NCI-H1694 treated with DMSO at 0.1 percent for 48 hours (cell line): ENCODE data around the gene GRM5.
"Not testable (repeated sequence)": the region's sequence is repeated elsewhere in the genome, so short reads cannot be mapped to it uniquely, and the experiment has no call there.

Source experiments
- DNase-seq: peaks from one replicate; lab custom pipeline; 2025; lab: John Stamatoyannopoulos, UW

The GRM5 gene

DNA sequence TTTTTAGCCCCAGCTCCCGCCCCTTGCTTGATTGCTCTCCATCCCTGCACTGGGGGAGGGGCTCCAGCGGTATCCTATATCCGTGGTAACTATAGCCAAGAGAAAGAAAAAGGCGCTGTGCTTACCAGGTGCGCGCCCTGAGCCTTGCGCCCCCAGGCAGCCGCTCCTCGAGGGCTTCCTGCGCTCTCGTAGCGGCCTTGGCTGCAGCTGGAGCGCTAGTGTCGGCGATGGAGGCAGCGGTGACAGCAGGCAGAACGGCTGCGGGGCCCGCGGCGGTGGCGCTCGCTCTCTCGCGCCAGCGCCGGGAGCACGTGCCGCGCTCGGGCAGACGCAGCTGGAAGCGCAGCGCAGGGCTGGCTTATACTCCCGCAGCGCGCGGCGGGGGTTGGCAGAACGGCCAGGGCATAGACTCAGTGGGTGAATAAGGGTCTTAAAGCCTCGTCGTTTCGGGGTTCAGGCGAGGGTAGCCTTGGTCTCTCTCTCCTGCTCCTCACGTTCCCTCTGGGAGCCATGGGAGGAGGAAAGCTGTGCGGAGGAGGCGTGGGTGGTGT, at the start of gene GRM5:
TSS of gene GRM5 (minus strand) at position 332 of the 551 bp plus-strand sequence. CDS start 18,110 bp downstream, outside the sequence.
- DNase-seq, result not testable (repeated sequence)

DNA sequence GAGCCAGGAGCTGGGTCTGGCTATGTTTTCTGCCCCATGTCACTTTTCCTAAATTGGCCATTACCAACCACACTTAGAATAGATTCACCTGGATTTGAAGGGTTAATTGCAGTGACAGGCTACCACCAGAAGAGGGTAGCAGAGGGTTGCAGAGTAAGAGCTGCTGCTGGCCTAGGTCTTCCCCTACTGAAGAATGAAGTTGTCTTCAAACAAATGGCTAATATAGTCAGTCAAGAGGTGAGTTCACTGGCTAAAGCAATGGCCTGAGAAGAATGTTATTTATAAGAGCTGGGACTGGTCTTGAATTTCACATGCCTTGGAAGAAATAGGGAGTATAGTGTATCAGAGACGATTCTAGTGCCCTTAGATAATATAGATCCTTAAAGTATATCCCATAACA, 32.2 kb upstream of the GRM5 start:
- DNase-seq, result peak; percentile 1

DNA sequence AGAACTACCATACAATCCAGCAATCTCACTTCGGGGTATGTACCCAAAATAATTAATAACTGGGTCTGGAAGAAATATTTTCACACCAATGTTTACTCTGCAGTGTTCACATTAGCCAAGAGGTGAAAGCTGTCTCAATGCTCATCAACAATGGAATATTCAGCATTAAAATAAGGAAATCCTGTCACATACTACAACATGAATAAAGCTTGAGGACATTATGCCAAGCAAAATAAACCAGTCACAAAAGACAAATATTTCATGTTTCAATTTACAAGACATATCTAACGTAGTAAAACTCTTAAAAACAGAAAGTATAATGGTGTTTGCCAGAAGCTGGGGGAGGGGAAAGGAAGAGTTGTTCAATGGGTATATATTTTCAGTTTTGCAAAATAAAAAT, 28.0 kb upstream of the GRM5 start:
- not testable (repeated sequence) for DNase-seq

- not testable (repeated sequence) for DNase-seq
Measured at GRCh38 chr11:89084951-89085350, 19.2 kb upstream of the GRM5 start.

DNA sequence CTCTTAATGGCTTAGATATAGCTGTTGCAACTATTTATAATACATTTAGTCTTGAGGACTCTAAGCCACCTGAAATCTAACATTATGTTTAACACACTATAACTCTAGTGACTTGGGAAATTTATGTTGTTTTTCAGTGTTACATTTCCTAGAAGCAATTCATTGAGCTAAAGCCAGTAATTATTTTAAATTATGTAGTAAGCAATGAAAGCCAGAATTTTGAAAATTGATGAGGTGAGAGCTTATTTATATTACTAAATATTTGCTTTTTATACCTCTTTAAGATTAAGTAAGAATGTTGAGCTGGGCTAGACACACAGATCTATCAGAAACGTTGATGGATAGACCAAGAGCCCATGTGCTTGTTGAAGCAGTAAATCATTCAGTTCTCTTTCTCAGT, 5.1 kb upstream of the GRM5 start:
- not testable (repeated sequence) for DNase-seq

DNA sequence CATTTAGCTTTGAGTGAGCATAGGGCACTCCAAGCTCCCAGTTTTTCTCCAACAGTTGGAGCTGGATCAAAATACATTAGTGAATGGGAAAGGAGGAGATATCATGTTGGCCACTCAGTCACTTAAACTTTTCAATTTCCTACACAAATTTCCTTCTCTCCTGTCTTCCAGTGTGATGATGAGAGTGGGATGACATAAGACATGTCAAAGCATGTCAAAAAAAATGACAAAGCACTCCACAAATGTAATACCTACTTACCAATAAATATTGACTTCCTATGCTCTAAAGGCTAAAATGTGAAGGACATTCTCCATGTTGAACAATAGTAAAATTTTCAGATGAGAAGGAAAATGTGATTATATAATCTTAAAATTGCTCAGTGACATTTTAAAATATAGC, 1.5 kb upstream of the GRM5 start:
- DNase-seq, result no peak

DNA sequence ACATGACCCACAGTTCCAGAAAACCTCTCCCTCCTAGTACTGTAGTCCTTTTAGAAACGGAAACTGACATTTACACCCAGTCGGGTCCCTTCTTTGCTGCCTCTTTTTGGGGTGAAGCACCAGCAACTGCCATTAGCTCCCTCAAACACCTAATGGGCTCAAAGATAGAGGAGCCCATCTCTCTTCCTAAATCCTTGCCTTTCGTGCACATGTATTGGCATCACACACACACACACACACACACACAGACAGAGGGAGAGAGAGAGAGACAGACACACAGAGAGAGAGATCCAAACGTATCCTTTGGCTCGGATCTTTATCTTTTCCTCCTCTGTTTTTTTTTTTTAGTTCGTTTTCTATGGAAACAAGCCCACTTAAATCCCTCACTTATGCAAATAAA, 716 bp downstream of the GRM5 start:
- no peak for DNase-seq

GRCh38 chr11:89063481-89063951, 2.3 kb downstream of the GRM5 start:
- not testable (repeated sequence) for DNase-seq

GRCh38 chr11:89062771-89063298, 2.9 kb downstream of the GRM5 start:
- DNase-seq, result not testable (repeated sequence)

GRCh38 chr11:89061839-89062238, 3.9 kb downstream of the GRM5 start:
- not testable (repeated sequence) for DNase-seq

GRCh38 chr11:89057406-89057805, 8.4 kb downstream of the GRM5 start:
- DNase-seq, result not testable (repeated sequence)

DNA sequence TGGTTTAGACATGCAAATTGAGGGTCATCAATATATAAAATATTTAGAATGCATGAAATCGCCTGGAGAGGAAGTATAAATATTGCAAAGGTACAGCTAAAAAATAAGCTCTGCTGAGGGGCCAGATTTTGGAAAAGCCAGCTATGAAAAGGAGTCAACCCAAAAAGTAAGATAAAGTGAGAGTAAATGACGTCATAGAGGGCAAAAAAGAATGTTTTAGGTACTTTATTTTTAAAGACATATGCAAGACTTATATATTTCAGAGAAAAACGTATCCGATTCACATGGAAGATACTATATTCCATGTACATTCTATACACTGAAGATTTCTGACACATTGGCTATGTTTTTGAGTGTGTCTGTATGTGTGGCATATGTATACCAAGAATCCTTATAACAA, 13.6 kb downstream of the GRM5 start:
- DNase-seq, result no peak

DNA sequence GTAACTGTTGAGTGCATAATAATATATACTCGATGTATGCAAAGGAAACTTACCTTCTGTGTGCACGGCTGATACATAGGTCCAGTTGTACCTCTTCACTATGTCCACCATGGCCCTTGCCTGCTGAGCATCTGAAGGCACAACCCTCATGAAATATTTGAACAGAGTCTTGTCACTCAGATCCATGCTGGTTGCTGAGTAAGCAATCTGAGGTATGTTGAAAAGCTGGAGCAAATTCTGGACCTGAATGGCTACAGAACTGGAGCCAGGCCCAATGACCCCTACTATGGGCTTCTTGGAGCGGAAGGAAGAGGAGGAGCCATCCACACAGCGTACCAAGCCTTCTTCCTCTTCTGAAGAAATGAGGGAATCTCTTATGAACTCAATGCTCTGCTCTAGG, 18.6 kb downstream of the GRM5 start:
- not testable (repeated sequence) for DNase-seq

GRCh38 chr11:89043861-89044588, 21.8 kb downstream of the GRM5 start:
- not testable (repeated sequence) for DNase-seq

GRCh38 chr11:89029671-89030070, 36.1 kb downstream of the GRM5 start:
- not testable (repeated sequence) for DNase-seq

DNA sequence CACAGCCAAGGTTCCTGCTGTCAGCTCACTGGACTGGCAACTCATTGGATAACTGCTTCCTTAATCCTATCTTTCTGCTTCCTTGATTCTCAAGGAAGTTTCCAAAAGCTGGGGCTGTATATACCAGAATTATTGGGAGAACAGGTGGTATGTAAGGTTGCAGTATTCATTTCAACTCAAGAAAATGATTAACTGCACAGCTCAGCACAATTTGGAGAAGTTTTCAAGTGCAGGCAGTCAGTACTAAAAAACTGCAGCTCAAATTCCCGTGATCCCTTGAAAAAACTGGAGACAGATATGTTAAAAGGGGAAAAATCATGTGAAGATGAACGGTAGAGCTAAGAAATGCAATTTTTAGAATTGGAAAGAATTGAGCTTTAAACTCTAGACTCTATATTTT, 44.4 kb downstream of the GRM5 start:
- DNase-seq, result no peak

DNA sequence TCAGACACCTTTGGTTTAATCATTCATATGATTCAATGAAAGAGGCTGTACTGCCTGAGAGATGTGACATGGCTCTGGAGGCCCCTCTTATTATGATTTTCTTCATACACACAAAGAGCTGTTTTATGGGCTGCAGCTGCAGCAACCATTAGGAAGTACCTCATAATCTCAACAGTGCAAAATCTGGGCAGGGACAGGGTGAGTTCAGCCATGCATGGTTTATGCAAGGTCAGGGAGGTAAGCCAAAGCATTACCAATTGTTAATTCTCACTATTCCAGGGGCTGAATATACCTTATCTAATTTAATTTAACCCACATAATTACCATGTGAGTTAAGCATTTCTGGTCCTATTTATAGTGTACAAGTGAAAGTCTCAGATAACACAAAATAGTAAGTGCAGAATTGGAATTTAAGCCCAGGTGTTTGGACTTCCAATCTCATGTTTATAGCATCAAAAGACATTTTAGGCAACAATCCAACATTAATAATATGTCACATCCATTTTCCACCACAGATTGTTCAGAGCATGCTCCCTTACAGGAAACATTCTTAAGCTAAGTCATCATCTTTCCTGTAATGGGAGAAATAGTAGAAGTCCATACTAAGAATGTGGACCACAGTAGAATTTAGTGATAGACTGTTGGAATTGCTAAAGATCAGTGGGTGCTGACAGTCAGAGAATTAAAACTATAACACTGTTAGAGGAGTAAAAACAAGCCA, 45.8 kb downstream of the GRM5 start:
- not testable (repeated sequence) for DNase-seq

DNA sequence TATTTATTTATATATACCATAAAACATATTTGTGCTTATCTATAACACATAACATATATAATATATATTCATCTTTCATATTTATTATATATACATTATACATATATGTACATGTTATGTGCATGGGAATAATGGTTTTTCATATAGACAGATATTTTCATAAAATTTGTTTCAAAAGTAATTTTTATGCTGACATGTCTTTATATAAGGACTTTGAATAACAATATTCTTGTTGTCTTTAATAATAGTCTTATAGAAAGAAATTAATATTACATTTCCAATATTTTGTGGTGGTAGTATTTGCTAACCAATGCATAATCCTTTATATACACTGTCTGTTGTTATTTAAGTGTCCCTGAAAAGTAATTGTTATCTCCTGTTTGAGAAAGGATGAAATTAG, 49.6 kb downstream of the GRM5 start:
- DNase-seq, result no peak

DNA sequence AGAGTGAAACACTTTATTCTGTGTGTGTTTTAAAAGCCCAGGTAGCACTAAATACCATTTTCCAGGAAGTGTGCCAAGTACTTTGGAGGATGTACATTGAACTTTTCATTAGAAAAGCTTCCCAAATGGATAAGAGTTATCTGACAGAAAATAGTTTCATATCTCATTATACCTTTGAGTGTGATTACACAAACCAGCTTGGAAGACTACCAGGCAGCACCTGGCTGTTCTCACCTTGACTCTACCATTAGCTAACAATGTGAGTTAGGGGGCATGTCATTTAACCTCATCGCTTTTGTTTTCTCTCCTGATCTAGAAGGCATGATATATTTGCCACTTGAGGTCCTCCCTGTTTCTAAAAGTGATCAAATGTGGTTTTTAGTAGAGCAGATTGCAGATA, 50.2 kb downstream of the GRM5 start:
- no peak for DNase-seq

GRCh38 chr11:89000852-89001251, 64.9 kb downstream of the GRM5 start:
- DNase-seq, result not testable (repeated sequence)

DNA sequence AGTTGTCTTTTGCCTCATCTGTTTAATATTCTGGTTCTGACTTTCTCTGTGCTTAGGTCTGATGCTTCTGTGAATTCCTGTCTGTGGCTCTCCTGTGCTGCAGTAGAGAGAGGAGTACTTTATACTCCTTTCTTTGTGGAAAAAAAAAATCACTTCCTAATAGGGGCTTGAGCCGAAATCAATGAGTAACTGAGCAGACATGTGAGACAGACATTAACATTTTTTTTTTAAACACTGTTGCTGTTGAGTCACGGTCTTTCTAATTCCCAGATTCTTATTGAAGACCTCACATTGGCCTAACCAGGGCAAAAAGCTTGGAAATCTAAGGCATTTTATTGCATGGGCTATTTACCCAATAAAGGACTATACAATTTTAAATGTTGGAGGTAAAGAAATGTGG, 86.1 kb downstream of the GRM5 start:
- DNase-seq, result no peak

- DNase-seq, result not testable (repeated sequence)
Measured at GRCh38 chr11:88978992-88979391, 86.8 kb downstream of the GRM5 start.

GRCh38 chr11:88975441-88975840, 90.3 kb downstream of the GRM5 start:
- not testable (repeated sequence) for DNase-seq
